Caco-2 (cell line): Measurements from ENCODE around the gene DNAJB12. TPM values are rescaled to one million over a fixed set of nuclear protein-coding genes. Genes with fewer than 3 reads are reported as not detected.
"Not testable (repeated sequence)": the region's sequence is repeated elsewhere in the genome, so short reads cannot be mapped to it uniquely, and the experiment has no call there.

Experiments used
- Bru-seq: library from RNA; stranded (reverse); fragments of 400-500 nt; gene quantifications from one replicate; lab custom pipeline; 2021; lab: Mats Ljungman, UMichigan
- BruChase-seq, 2 experiments: library from RNA; stranded (reverse); fragments of 400-500 nt; gene quantifications; one replicate each; lab custom pipeline; 2021; lab: Mats Ljungman, UMichigan
- BruUV-seq: library from RNA; stranded (reverse); fragments of 400-500 nt; replicated peaks from 2 replicates; lab custom pipeline; 2021; lab: Mats Ljungman, UMichigan
- CTCF ChIA-PET: fragments of 300-600 bp; sonication (Branson Sonifier 250); formaldehyde crosslinking; loops from one replicate; lab custom pipeline; 2022; ENCODE audit warnings: antibody characterized with exemption; lab: Charles Lee
- POLR2A ChIA-PET: fragments of 300-600 bp; sonication (Branson Sonifier 250); formaldehyde crosslinking; loops from one replicate; lab custom pipeline; 2022; ENCODE audit warnings: antibody characterized with exemption; lab: Charles Lee
- DNase-seq, 2 experiments: peaks; one replicate each; pipeline versions ENCODE4 v3.0.0 to v3.0.0-alpha.2; 2020 to 2022
- H3K27me3 ChIP-seq: replicated peaks from 2 replicates; pipeline ENCODE4 v1.6.0; 2011; ENCODE audit warnings: low read length; ENCODE audit not compliant: control insufficient read depth, insufficient read depth
- H3K36me3 ChIP-seq: 2 replicates; pipeline ENCODE4 v1.5.1; 2011; ENCODE audit warnings: low read length; ENCODE audit not compliant: control insufficient read depth, insufficient read depth
- H3K4me1 ChIP-seq: fragments of 250-450 bp; sonication (Bioruptor Pico); 2 replicates; pipeline ENCODE4 v1.5.1; 2020; ENCODE audit warnings: mild to moderate bottlenecking
- H3K4me3 ChIP-seq: 2 replicates; pipeline ENCODE4 v1.5.1; 2011; ENCODE audit warnings: low read depth, mild to moderate bottlenecking, control low read depth, low read length
- H3K9me3 ChIP-seq: fragments of 250-450 bp; sonication (Bioruptor Pico); 2 replicates; pipeline ENCODE4 v1.5.1; 2020; ENCODE audit warnings: mild to moderate bottlenecking, moderate library complexity
- H3K27ac Mint-ChIP-seq: one replicate; pipeline ENCODE4 v1.8.0; 2022; ENCODE audit warnings: mixed read lengths; ENCODE audit not compliant: unreplicated experiment
- H3K27me3 Mint-ChIP-seq: one replicate; pipeline ENCODE4 v1.8.0; 2022; ENCODE audit warnings: mixed read lengths; ENCODE audit not compliant: insufficient read depth, unreplicated experiment
- H3K36me3 Mint-ChIP-seq: one replicate; pipeline ENCODE4 v1.8.0; 2022; ENCODE audit warnings: mild to moderate bottlenecking, mixed read lengths; ENCODE audit not compliant: insufficient read depth, unreplicated experiment
- H3K4me1 Mint-ChIP-seq: one replicate; pipeline ENCODE4 v1.8.0; 2022; ENCODE audit warnings: low read depth, mixed read lengths; ENCODE audit not compliant: unreplicated experiment
- H3K4me3 Mint-ChIP-seq: one replicate; pipeline ENCODE4 v1.8.0; 2022; ENCODE audit warnings: mild to moderate bottlenecking, moderate library complexity, mixed read lengths; ENCODE audit not compliant: unreplicated experiment
- H3K9me3 Mint-ChIP-seq: one replicate; pipeline ENCODE4 v1.8.0; 2022; ENCODE audit warnings: mixed read lengths; ENCODE audit not compliant: unreplicated experiment
- intact Hi-C: fragments of 100-400 bp; cut with micrococcal nuclease; formaldehyde crosslinking; loops from one replicate; pipeline ENCODE4 v1.10.0; 2022; ENCODE audit not compliant: unreplicated experiment
- long read RNA-seq: library from polyadenylated mRNA; stranded (forward); transcript quantifications from one replicate; pipeline ENCODE4 v2.0.0, GENCODE V29; 2022
- total RNA-seq: library from RNA; stranded (reverse); gene quantifications from 2 replicates; pipeline ENCODE4 v1.2.3, GENCODE V29; 2022
- TF ChIP-seq, protein P1 (sequence below), 2 experiments: fragments of 200-600 bp in 1 of 2; IDR thresholded peaks; 1 replicate in 1 of 2; 2 replicates in 1 of 2; pipeline versions ENCODE4 v1.5.1 to v1.8.0; 2011 to 2022; ENCODE audit warnings: antibody characterized with exemption in 1 of 2, control low read depth in 1 of 2, inconsistent platforms in 1 of 2, low read depth in 1 of 2, low read length in 1 of 2, mild to moderate bottlenecking in 1 of 2, moderate library complexity in 1 of 2; ENCODE audit not compliant: insufficient read depth in 1 of 2, severe bottlenecking in 1 of 2, unreplicated experiment in 1 of 2

The DNAJB12 gene
- total RNA-seq (56.0 and 58.1 TPM in 2 replicates), Bru-seq, nascent RNA (percentile 85 among the genes with signal in this experiment), BruChase-seq, experiment 1, labeled RNA remaining after a 2-hour chase (percentile 85 among the genes with signal in this experiment), BruChase-seq, experiment 2, labeled RNA remaining after a 6-hour chase (percentile 88 among the genes with signal in this experiment)
- long read RNA-seq, full-length matches to known transcripts, result 63 of 113 reads
- long read RNA-seq, partial matches to known transcripts, result 15 of 113 reads
- long read RNA-seq, other reads (novel, unspliced or antisense), result 35 of 113 reads

DNA sequence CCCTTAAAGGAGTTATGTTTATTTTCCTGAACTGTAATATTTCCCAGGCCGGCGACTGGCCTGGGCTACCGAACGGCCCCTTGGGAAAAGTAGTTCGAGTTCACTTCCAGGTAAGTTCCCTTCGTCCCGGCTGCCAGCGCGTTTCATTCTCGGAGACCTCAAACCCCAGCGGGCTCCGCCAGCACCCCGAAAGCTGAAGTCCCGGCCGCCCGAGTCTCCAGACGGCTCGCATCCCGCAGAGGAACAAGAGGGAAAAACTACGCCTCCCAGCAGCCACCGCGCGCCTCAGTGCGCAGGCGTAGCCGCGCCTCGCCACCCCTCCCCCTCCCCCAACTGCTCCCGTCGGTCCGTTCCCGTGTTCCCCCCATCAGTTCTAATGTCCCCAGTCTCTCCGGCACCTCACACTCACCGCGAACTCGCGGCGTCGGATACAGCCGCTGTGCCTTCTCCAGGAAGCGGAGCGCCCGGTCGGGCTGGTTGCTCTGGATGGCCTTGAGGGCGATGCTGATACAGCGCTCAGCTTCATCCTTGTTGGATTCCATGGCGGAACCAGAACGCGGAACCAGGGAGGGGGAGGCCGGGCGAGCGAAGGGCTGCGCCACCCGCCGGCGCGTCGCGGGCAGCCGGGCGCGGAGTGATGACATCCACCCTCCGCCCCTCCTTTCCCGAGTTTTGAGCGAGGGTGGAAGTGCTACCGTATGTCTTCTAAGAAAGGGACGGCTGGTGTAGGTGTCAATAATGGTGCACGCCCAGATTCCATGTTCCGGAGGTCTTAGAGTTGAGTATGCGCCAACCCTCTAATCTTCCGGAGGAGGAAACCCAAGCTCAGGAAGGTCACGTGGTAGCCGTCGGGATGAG is at the start of gene DNAJB12:
Gene DNAJB12 (minus strand): TSS at position 564 of the 858 bp plus-strand sequence. CDS start 22 bp downstream, at position 542.
- TF ChIP-seq, protein P1, sequence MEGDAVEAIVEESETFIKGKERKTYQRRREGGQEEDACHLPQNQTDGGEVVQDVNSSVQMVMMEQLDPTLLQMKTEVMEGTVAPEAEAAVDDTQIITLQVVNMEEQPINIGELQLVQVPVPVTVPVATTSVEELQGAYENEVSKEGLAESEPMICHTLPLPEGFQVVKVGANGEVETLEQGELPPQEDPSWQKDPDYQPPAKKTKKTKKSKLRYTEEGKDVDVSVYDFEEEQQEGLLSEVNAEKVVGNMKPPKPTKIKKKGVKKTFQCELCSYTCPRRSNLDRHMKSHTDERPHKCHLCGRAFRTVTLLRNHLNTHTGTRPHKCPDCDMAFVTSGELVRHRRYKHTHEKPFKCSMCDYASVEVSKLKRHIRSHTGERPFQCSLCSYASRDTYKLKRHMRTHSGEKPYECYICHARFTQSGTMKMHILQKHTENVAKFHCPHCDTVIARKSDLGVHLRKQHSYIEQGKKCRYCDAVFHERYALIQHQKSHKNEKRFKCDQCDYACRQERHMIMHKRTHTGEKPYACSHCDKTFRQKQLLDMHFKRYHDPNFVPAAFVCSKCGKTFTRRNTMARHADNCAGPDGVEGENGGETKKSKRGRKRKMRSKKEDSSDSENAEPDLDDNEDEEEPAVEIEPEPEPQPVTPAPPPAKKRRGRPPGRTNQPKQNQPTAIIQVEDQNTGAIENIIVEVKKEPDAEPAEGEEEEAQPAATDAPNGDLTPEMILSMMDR (IDR thresholded peaks at IDR 0.05; ENCODE audit: insufficient read depth in 1 of 2, low read depth in 1 of 2, low read length in 1 of 2, severe bottlenecking in 1 of 2, unreplicated experiment in 1 of 2), result no peak
- POLR2A ChIA-PET, result interaction anchor here (0.5 to 2.0 kb wide), 12 partner anchors 77 to 1507 kb away, joined by 3 to 7 read pairs (median 3); partner anchors contain the start of genes CHST3, DDIT4, MCU and MICU1
- H3K27me3 ChIP-seq, result no peaks in the 10 kb centered on the region
- BruUV-seq, result TSS peak; percentile 77
- Mint-ChIP-seq H3K9me3 (no peaks in the 10 kb centered on the region), H3K4me3 (peak within 1 kb of the TSS; percentile 93), H3K4me1 (peaks cover 22% of the 10 kb centered on the region), H3K27me3 (no peaks in the 10 kb centered on the region), H3K36me3 (peaks cover 42% of the 10 kb centered on the region), H3K27ac (peak within 1 kb of the TSS; percentile 98)
- peak within 1 kb of the TSS; percentile 85 for H3K4me3 ChIP-seq
- no peaks in the 10 kb centered on the region for H3K9me3 ChIP-seq
- DNase-seq, result peak; percentile 98
- H3K4me1 ChIP-seq, result peaks cover 13% of the 10 kb centered on the region; the same call in 1 of the 2 replicates
- intact Hi-C loops, result no loop called here
- H3K36me3 ChIP-seq, result peaks cover 3% of the 10 kb centered on the region; the same call in 1 of the 2 replicates
- CTCF ChIA-PET, result interaction anchor here (1.0 to 1.5 kb wide), 4 partner anchors 10 to 480 kb away, joined by 3 to 7 read pairs (median 5); partner anchors contain the start of gene DDIT4

DNA sequence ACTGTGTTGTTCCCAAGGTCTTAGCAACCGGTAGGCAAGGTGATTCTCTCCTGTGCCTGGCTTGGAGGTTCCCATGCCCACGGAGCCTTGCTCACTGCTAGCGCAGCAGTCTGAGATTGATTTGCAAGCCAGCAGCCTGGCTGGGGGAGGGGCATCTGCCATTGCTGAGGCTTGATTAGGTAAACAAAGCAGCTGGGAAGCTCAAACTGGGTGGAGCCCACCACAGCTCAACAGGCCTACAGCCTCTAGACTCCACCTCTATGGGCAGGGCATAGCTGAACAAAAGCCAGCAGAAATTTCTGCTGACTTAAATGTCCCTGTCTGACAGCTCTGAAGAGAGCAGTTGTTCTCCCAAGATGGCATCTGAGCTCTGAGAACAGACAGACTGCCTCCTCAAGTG is 40.9 kb upstream of the DNAJB12 start:
- H3K9me3 ChIP-seq, H3K36me3 Mint-ChIP-seq, H3K4me3 ChIP-seq, H3K27ac Mint-ChIP-seq, H3K4me1 ChIP-seq, H3K9me3 Mint-ChIP-seq, H3K4me3 Mint-ChIP-seq, H3K27me3 ChIP-seq, intact Hi-C loops, H3K4me1 Mint-ChIP-seq, DNase-seq, CTCF ChIA-PET, POLR2A ChIA-PET, BruUV-seq, H3K36me3 ChIP-seq, H3K27me3 Mint-ChIP-seq: not testable (repeated sequence)

DNA sequence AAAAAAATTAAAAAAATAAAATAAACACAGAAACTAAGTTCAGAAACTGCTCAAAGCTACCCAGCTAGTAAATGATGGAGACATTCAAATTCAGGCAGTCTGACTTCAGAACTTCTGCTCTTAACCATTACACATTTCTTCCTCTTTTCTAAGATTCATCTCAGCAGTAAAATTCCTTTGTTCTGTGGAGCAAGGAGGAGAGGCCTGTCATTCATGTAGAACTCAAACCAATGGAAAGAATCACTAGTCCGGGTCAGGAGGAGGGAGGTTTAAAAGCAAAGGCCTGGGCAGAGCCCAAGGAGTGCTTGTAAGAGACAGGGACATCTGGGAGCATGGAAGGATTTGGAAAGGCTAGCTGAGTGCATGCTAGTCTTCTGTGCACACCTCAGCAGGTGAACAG is 37.9 kb upstream of the DNAJB12 start:
- no peak overlapping the region for H3K27ac Mint-ChIP-seq
- H3K36me3 Mint-ChIP-seq, result no peaks in the 10 kb centered on the region
- Histone ChIP-seq H3K9me3 (no peaks in the 10 kb centered on the region), H3K36me3 (no peaks in the 10 kb centered on the region), H3K27me3 (no peaks in the 10 kb centered on the region), H3K4me1 (no peaks in the 10 kb centered on the region), H3K4me3 (no peak overlapping the region)
- H3K4me1 Mint-ChIP-seq, result no peaks in the 10 kb centered on the region
- POLR2A ChIA-PET, result no interaction called here
- no peak overlapping the region for H3K4me3 Mint-ChIP-seq
- H3K27me3 Mint-ChIP-seq, result no peaks in the 10 kb centered on the region
- CTCF ChIA-PET, result no interaction called here
- intact Hi-C loops, result no loop called here
- BruUV-seq, result no TSS peak
- no peak for DNase-seq
- H3K9me3 Mint-ChIP-seq, result no peaks in the 10 kb centered on the region
- TF ChIP-seq, protein P1 (IDR thresholded peaks at IDR 0.05; ENCODE audit: insufficient read depth in 1 of 2, low read depth in 1 of 2, low read length in 1 of 2, severe bottlenecking in 1 of 2, unreplicated experiment in 1 of 2), result no peak
